Endodermal cell (in vitro differentiated cells): ENCODE results near the gene TESMIN. TPM values are rescaled to one million over a fixed set of nuclear protein-coding genes. Genes with fewer than 3 reads are reported as not detected.

Experiments used
- DNase-seq: peaks from one replicate; pipeline ENCODE4 v3.0.0-alpha.2; 2017
- H3K27ac ChIP-seq: 2 replicates; pipeline ENCODE4 v1.5.1; 2013; ENCODE audit warnings: mild to moderate bottlenecking, low read depth, low read length, moderate library complexity
- H3K27me3 ChIP-seq: 2 replicates; pipeline ENCODE4 v1.6.1; 2013; ENCODE audit warnings: mild to moderate bottlenecking, low read length, moderate library complexity; ENCODE audit not compliant: insufficient read depth, control insufficient read depth, poor library complexity, severe bottlenecking
- H3K36me3 ChIP-seq: 2 replicates; pipeline ENCODE4 v1.7.0; 2013; ENCODE audit warnings: mild to moderate bottlenecking, low read length, moderate library complexity; ENCODE audit not compliant: control insufficient read depth, insufficient read depth
- H3K4me1 ChIP-seq: one replicate; pipeline ENCODE4 v1.7.0; 2013; ENCODE audit warnings: low read length; ENCODE audit not compliant: control insufficient read depth, insufficient read depth
- H3K4me3 ChIP-seq: 2 replicates; pipeline ENCODE4 v1.5.1; 2013; ENCODE audit warnings: mild to moderate bottlenecking, low read length, moderate library complexity
- H3K9ac ChIP-seq: 2 replicates; pipeline ENCODE4 v1.6.1; 2013; ENCODE audit warnings: mild to moderate bottlenecking, low read length, moderate library complexity; ENCODE audit not compliant: poor library complexity, severe bottlenecking; ENCODE audit errors: extremely low read depth
- H3K9me3 ChIP-seq: 2 replicates; pipeline ENCODE4 v1.6.1; 2013; ENCODE audit warnings: mild to moderate bottlenecking, low read length, moderate library complexity; ENCODE audit not compliant: control insufficient read depth
- H3K27ac Mint-ChIP-seq: 2 replicates; pipeline ENCODE4 v1.8.0; 2020; ENCODE audit warnings: mixed read lengths
- H3K27me3 Mint-ChIP-seq: 2 replicates; pipeline ENCODE4 v1.8.0; 2021; ENCODE audit warnings: mild to moderate bottlenecking, mixed read lengths; ENCODE audit not compliant: insufficient read depth
- H3K36me3 Mint-ChIP-seq: 2 replicates; pipeline ENCODE4 v1.8.0; 2020; ENCODE audit warnings: low read depth, mixed read lengths
- H3K4me1 Mint-ChIP-seq: 2 replicates; pipeline ENCODE4 v1.8.0; 2020; ENCODE audit warnings: mixed read lengths
- H3K4me3 Mint-ChIP-seq: 2 replicates; pipeline ENCODE4 v1.8.0; 2020; ENCODE audit warnings: mild to moderate bottlenecking, moderate library complexity, mixed read lengths
- H3K9me3 Mint-ChIP-seq: 2 replicates; pipeline ENCODE4 v1.8.0; 2020; ENCODE audit warnings: mild to moderate bottlenecking, mixed read lengths
- WGBS, 2 experiments: methylation state at CpG; one replicate each; pipeline versions ENCODE4 v1.1.5 to v1.1.7; 2013; ENCODE audit warnings: missing lambda C conversion rate in 2 of 2, mixed read lengths in 1 of 2; ENCODE audit not compliant: insufficient coverage in 1 of 2, insufficient read length in 1 of 2; 5-methylcytosine and 5-hydroxymethylcytosine counted together
- total RNA-seq, 2 donors: library from RNA; stranded (reverse); fragmentation: NEBNext Ultra II Directional in 1 of 2; extraction: Animal tissue kit (Norgen Biotek cat#: 25700) in 1 of 2; gene quantifications; 2 replicates in 1 of 2; 3 replicates in 1 of 2; pipeline ENCODE4 v1.2.1, GENCODE V29; 2021
- TF ChIP-seq, protein P1 (sequence below): fragments of 200-600 bp; sonication (generic); conservative IDR thresholded peaks from 2 replicates; pipeline ENCODE4 v1.5.0; 2021; ENCODE audit warnings: antibody characterized with exemption, mild to moderate bottlenecking

Gene TESMIN
- total RNA-seq, 2 donors from 2014 or later: 53.7 to 68.8 TPM

DNA sequence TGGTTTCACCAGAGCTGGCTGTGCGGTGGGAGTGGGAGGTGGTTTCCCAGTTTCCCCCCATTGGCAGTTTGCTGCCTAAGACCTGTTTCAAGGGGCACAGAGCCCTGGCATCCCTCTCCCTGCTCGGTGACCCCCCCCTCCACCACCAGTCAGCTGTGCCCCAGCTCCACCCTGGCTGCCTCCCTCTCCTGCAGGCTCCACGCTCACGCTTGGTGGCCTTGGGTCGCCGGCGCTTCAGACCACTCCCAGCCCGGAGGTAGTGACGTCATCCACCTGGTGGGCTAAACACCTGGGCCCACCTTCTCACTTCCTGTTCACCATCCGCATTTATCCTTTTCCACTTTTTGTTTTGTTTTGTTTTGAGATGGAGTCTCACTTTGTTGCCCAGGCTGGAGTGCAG, 59.2 kb downstream of the TESMIN start:
- TF ChIP-seq, protein P1, sequence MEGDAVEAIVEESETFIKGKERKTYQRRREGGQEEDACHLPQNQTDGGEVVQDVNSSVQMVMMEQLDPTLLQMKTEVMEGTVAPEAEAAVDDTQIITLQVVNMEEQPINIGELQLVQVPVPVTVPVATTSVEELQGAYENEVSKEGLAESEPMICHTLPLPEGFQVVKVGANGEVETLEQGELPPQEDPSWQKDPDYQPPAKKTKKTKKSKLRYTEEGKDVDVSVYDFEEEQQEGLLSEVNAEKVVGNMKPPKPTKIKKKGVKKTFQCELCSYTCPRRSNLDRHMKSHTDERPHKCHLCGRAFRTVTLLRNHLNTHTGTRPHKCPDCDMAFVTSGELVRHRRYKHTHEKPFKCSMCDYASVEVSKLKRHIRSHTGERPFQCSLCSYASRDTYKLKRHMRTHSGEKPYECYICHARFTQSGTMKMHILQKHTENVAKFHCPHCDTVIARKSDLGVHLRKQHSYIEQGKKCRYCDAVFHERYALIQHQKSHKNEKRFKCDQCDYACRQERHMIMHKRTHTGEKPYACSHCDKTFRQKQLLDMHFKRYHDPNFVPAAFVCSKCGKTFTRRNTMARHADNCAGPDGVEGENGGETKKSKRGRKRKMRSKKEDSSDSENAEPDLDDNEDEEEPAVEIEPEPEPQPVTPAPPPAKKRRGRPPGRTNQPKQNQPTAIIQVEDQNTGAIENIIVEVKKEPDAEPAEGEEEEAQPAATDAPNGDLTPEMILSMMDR: no peak
- peak; percentile 61 for DNase-seq
- Mint-ChIP-seq H3K36me3 (peaks cover 17% of the 10 kb centered on the region), H3K27ac (no peak overlapping the region), H3K27me3 (no peaks in the 10 kb centered on the region), H3K9me3 (peaks cover 7% of the 10 kb centered on the region), H3K4me3 (no peak overlapping the region), H3K4me1 (peaks cover 30% of the 10 kb centered on the region)
- Histone ChIP-seq H3K36me3 (peaks cover 37% of the 10 kb centered on the region), H3K27me3 (no peaks in the 10 kb centered on the region), H3K4me1 (no peaks in the 10 kb centered on the region), H3K9me3 (no peaks in the 10 kb centered on the region), H3K27ac (no peak overlapping the region), H3K4me3 (no peak overlapping the region), H3K9ac (no peak overlapping the region)
- 93 to 96% methylated on average over 2 to 9 of the region's 10 CpGs for WGBS, 2 experiments

DNA sequence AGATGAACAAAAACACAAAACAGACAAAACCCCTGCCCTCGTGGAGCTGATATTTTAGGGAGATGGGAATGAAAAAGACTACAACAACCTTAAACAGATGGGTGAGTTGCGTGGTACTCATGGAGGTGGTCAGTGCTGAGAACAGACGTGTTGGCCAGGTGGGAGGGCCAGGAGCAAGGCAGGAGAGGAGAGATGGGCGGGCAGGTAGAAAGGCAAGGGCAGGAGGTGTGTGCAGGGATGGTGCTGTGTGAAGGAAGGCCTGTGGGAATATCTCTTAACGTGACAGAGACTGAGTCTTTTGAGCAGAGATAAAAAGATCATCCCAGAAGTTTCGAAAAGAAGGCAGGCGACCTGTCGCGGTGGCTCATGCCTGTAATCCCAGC, 59.9 kb downstream of the TESMIN start:
- Histone ChIP-seq H3K9me3 (no peaks in the 10 kb centered on the region), H3K27me3 (no peaks in the 10 kb centered on the region), H3K36me3 (peaks cover 43% of the 10 kb centered on the region), H3K4me1 (no peaks in the 10 kb centered on the region), H3K9ac (no peak overlapping the region), H3K27ac (no peak overlapping the region), H3K4me3 (no peak overlapping the region)
- peak; percentile 53 for DNase-seq
- TF ChIP-seq, protein P1: no peak
- no peak overlapping the region for H3K4me3 Mint-ChIP-seq
- peaks cover 6% of the 10 kb centered on the region for H3K9me3 Mint-ChIP-seq
- no peak overlapping the region for H3K27ac Mint-ChIP-seq
- no peaks in the 10 kb centered on the region for H3K27me3 Mint-ChIP-seq
- WGBS, 2 experiments: 75 to 97% methylated on average over 5 to 9 of the region's 9 CpGs
- H3K36me3 Mint-ChIP-seq: peaks cover 21% of the 10 kb centered on the region
- H3K4me1 Mint-ChIP-seq: peaks cover 31% of the 10 kb centered on the region

DNA sequence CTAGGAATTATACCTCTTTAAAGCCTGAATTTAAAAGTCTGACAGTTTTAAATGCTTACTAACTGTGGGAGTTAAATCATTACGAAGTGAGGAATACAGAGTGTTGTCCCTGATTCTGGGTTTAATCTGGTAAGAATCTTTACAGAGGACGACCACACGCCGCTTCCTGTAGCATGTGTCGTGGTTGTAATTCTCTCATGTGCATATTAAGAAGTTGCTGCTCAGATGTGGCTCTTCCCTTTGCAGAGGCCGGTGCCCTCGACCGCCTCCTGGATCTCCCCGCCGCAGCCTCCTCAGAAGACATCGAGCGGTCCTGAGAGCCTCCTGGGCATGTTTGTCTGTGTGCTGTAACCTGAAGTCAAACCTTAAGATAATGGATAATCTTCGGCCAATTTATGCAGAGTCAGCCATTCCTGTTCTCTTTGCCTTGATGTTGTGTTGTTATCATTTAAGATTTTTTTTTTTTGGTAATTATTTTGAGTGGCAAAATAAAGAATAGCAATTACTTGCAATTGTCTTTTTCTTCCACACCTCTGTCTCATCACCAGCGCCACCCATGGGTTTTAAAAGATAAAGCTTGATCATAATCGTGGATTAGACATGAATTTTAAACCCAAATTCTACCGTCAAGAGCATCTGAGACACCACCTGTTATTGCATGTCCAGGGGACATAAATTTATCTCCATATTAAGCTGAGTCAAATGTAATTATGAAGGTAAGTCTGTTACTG, 60.5 kb downstream of the TESMIN start:
- H3K27me3 ChIP-seq: no peaks in the 10 kb centered on the region

More for the DNA sequence above, 60.5 kb downstream of the TESMIN start:
- H3K36me3 Mint-ChIP-seq: peaks cover 26% of the 10 kb centered on the region
- TF ChIP-seq, protein P1: peak; percentile 47
- H3K27ac Mint-ChIP-seq: no peak overlapping the region
- peaks cover 5% of the 10 kb centered on the region for H3K27me3 Mint-ChIP-seq
- H3K9me3 ChIP-seq: no peaks in the 10 kb centered on the region
- peaks cover 36% of the 10 kb centered on the region for H3K4me1 Mint-ChIP-seq
- H3K4me3 Mint-ChIP-seq: no peak overlapping the region
- H3K4me3 ChIP-seq: no peak overlapping the region
- 91 to 92% methylated on average over 12 to 16 of the region's 16 CpGs for WGBS, 2 experiments
- H3K36me3 ChIP-seq: peaks cover 48% of the 10 kb centered on the region
- no peak overlapping the region for H3K27ac ChIP-seq
- H3K9ac ChIP-seq: no peak overlapping the region
- H3K4me1 ChIP-seq: no peaks in the 10 kb centered on the region
- DNase-seq: peak; percentile 45
- H3K9me3 Mint-ChIP-seq: peaks cover 5% of the 10 kb centered on the region
